ENCODE results near the gene PCDHGB2.

GRCh38 chr5:141354900-141355469, 4.8 kb upstream of the PCDHGB2 start, which contains the start of gene PCDHGA4:
- TF ChIP-seq, protein P1, sequence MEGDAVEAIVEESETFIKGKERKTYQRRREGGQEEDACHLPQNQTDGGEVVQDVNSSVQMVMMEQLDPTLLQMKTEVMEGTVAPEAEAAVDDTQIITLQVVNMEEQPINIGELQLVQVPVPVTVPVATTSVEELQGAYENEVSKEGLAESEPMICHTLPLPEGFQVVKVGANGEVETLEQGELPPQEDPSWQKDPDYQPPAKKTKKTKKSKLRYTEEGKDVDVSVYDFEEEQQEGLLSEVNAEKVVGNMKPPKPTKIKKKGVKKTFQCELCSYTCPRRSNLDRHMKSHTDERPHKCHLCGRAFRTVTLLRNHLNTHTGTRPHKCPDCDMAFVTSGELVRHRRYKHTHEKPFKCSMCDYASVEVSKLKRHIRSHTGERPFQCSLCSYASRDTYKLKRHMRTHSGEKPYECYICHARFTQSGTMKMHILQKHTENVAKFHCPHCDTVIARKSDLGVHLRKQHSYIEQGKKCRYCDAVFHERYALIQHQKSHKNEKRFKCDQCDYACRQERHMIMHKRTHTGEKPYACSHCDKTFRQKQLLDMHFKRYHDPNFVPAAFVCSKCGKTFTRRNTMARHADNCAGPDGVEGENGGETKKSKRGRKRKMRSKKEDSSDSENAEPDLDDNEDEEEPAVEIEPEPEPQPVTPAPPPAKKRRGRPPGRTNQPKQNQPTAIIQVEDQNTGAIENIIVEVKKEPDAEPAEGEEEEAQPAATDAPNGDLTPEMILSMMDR (optimal IDR thresholded peaks at IDR 0.05 in 1 of 3, IDR thresholded peaks at IDR 0.05 in 1 of 3, conservative IDR thresholded peaks at IDR 0.05 in 1 of 3; ENCODE audit: extremely low read depth in 1 of 3, insufficient read depth in 2 of 3, low read length in 3 of 3), result peak in 2 of 3 experiments; percentile 15 to 34
- no peak for TF ChIP-seq EZH2 (IDR thresholded peaks at IDR 0.05; ENCODE audit: low read length)
